Inflammatory macrophage (primary cell): ENCODE measurements around the gene SLC35A5.

ENCODE experiments used
- DNase-seq, 2 donors: peaks; one replicate each; pipeline ENCODE4 v3.0.0-alpha.2; 2020 to 2022

The SLC35A5 gene

DNA sequence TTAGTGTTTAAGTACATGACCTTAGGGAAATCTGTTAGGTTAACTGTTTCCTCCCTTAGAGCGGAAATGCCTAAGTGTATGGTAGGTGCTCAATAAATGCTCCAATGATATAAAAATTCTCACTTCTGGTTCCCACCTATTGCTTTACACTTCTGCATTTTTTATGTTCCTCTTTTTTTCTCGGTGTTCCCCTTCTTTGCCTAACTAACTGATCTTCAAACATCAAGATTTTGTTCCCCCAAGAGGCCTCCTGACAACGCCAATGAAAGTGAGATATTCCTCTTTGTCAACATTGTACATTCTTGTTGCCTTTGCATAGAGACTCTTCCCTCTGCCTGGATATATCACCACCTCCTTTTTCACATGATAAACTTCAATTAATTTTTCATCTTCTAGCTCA is 17.4 kb downstream of the SLC35A5 start:
- peak; percentile 4 to 72 for DNase-seq

DNA sequence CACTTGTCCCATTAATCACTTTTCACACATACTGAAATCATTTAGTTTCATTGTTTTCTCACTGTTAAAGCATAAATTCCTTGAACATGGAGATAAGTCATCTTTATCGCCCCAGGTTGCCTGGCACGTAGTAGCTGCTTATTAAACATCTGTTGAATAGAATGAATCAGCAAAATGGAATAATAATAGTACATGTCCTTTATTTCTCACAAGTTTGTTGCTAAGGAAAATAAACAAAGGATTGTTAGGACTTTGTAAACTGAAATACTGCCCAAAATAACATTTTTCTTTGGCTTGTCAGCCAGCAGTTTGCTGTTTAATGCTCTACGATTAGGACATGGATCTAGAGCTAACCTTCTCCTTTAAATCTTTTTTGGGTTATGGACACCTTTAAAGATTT is 17.9 kb downstream of the SLC35A5 start:
- DNase-seq: no peak

DNA sequence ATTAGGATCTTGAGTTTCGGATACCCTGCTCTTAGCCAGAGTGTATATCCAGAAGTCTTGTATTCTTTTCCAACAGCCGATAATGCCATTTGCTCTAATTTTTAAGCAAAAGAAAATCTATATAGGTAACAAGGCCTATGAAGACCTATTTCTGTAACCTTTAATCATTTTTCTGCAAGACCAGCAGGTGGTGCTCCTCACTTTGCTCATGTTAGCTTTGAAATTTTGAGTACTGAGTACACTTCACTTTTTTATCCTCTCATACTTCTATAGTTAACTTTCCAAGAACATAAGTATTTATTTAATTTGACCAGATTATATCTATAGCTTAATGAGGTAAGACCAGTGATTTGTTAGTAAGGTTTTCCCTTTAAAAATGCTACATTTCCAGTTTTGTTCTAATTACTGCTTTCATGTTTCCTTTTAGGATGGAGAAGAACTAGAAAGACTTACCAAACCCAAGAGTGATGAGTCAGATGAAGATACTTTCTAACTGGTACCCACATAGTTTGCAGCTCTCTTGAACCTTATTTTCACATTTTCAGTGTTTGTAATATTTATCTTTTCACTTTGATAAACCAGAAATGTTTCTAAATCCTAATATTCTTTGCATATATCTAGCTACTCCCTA is 20.5 kb downstream of the SLC35A5 start:
- DNase-seq: peak in 1 of 2 donors; percentile 31

DNA sequence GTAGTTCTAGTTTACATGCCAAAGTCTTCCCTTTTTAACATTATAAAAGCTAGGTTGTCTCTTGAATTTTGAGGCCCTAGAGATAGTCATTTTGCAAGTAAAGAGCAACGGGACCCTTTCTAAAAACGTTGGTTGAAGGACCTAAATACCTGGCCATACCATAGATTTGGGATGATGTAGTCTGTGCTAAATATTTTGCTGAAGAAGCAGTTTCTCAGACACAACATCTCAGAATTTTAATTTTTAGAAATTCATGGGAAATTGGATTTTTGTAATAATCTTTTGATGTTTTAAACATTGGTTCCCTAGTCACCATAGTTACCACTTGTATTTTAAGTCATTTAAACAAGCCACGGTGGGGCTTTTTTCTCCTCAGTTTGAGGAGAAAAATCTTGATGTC is 21.3 kb downstream of the SLC35A5 start:
- no peak for DNase-seq

DNA sequence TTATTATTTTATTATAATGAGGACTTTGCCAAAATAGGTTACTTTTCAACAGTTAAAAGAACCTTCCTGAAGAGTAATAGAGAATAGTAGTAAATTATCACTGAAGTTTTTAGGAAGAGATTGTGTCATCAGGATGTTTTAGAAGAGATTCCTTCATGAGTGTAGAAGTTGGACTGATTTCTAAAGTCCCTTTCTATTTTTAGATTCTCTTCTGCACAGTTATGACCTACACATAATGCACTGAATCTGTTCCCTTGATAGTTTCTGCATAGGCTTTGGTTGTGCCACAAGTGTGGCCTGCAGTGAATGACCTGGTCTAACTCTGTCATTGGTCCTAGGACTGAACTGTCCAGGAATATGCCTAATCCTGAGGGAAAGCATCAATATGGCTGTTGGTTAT is 23.9 kb downstream of the SLC35A5 start:
- DNase-seq: no peak

DNA sequence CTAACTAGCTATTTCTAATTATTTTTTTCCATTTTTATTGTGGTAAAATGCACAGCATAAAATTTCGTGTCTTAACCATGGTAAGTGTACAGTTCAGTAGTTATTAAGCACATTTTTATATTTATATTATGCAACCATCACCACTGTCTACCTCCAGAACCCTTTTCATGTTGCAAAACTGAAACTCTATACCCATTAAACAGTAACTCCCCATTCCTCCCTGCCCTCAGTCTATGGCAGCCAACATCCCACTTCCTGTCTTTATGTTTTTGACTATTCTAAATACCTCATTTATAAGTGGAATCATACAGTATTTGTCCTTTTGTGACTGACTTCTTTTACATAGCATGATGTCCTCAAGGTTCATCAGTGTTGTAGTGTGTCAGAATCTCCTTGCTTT is 25.5 kb downstream of the SLC35A5 start:
- DNase-seq: no peak

DNA sequence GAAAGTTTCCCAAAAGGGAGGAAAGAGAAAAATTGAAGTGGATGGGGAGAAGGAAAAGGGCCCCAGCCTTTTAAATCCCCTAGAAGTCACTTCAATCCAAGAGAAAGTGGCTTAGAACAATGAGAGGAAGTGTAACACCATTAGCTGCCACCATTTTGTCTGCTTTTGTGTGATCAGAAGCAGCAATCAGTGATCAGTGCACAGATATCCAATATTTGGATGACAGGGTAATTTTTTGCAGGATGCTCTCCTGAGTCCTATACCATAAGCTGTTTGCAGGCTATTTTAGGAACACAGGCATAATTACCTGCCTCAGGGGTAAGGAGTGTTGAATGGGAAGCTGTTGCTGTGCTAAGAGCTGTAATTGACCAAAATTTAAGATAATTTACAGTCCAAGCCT is 31.4 kb downstream of the SLC35A5 start:
- no peak for DNase-seq

DNA sequence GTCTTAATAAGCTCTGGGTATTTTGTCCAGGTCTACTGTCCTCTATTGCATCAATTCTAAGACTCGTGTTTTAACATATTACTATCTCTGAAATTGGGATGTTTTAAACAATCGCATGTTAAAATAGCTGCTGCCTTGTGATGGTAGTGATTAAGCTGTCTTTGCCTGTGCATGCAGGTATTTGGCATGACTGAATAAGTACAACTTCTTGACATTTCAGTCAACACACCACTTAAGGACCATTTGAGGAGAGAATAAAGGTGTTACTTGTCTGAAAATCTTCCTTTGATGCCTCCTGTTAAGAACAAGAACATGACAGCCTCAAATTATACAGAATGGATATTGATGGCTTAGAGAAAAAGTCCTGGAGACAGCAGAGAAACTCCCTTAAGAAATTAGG is 33.0 kb downstream of the SLC35A5 start:
- no peak for DNase-seq

DNA sequence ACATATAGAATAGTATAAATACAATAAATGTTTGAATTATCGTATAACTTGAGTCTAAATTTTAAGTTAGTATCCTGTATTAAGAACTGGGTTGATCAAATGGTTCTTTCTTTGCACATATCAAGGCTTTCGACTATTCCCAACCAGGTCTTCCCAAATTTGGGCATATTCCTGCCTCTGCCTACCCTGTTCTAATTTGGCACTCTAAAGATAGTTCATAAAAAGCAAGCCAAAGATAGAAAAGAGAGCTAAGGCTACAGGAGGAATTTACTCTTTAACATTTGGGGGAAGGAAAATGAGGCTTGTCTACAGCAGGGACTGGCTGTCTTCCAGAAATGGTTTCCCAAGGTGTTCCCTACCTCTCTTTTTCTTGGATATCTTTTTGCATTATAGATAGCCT is 36.1 kb downstream of the SLC35A5 start:
- DNase-seq: no peak

DNA sequence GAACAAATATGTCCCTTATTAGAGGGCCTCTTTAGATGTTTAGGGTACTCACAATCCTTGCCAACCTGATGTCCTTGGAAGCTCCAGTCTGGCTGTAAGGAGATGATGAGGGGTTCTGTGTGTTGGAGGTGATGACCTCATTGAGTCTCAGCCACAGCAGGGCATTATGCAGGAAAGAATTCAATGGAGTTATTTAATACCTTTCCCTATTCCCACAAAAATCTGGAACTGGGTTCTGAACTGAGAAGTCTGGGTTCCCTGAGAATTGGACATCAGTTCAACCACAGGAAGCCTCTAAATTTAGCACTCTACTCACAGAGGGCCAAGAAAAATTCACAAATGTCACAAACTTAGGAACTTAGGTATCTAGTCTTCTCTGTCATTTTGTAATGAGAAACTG is 36.9 kb downstream of the SLC35A5 start:
- DNase-seq: no peak

DNA sequence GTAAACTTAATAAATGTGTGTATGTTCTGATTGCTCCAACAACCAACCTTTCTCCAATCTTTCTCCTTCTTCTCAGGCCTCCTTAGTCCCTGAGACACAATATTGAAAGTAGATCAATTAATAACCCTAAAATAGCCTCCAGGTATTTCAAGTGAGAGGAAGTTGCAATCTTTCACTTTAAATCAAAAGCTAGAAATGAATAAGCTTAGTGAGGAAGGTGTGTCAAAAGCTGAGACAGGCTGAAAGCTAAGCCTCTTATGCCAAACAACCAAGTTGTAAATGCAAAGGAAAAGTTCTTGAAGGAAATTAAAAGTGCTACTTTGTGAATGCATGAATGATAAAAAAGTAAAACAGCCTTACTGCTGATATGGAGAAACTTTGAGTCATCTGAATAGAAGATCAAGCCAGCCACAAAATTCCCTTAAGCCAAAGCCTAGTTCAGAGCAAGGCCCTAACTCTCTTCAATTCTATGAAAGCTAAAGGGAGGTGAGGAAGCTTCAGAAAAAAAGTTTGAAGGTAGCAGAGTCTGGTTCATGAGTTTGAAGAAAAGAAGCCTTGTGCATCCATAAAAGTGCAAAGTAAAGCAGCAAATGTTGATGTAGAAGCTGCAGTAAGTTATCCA is 40.5 kb downstream of the SLC35A5 start:
- DNase-seq: no peak

DNA sequence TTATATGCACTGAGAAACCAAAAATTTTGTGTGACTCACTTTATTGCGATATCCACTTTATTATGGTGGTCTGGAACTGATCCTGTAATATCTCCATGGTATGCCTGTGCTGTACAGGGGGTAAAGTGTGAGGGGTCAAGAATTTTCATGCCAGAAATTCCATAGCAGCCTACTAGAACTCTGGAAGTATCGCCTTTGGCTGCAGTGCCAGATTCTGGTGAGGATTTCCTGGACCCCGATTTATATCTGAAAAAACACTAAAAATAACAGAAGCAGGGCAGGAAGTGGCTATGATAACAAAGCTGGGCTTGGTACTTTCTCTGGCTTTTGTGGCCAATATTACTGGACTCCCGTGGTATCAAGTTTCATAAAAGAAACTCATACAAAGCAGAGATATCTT is 42.7 kb downstream of the SLC35A5 start:
- DNase-seq: no peak

DNA sequence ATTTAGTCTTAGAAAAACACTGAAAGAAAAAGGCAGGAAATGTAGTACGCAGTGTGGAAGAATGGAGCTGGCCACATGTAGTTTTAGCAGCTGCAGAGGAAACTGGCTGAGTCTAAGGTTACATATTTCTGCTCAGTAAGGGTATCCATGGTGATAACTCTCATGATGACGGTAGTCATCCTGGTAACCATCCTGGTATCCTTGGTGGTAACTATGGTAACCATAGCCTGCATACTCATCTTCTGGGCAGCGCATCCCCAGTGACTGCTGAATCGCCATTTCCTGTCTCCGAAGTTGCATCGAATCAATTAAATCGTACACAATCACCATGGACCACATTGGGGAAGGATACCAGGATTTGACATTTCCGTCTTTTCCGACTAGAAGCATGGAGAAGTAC is 43.4 kb downstream of the SLC35A5 start:
- DNase-seq: no peak

DNA sequence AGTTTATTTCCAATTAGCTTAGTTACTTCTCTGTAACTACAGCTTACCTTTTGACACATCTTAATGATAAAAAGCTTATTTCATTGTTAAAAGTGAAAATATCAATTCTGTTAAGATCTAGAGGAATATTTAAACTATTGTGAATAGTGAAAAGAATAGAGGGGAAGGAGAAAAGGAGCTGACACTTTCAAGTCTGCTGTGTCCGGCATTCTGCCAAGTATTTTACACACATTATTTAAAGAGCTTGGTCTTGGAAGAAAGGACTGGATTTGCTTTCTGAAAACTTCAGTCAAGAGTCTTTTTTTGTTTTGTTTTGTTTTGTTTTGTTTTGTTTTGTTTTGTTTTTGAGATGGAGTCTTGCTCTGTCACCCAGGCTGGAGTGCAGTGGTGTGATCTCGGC is 44.3 kb downstream of the SLC35A5 start:
- no peak for DNase-seq

DNA sequence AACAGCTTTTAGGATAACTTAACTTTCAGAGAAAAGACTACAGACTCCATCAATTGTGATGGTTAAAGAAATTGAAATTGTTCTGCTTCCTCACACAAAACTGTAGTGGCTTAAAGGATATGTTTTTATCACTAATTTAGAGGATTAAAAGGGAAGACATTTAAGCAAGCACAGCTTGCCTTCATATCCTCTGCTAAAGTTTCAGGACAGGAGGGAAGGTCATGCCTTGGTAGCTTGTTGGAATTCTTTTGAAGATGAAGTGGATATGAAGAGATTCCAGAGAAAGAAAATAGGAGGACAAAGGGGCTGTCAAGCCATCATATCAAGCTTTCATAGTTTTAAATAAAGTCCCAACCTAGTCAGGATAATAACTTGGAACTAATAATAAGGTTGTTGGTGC is 46.0 kb downstream of the SLC35A5 start:
- DNase-seq: no peak

DNA sequence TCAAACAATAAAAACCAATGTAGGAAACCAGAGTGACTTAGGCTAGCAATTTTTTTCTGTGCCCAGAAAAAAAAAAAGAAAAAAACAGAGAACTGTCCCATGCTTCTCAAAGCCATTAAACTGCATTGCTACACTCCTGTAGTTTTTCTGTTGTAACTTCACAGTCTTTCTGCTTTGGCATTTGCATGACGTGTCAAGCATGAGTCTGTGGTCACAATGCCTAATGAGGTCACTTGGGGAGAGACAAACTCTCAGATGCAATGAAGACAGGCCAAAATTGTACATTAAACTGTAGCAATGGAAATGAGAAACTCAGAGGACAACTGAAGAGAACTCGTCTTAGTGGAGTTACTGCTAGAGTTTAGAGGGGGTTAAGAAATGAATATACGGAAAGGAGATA is 48.3 kb downstream of the SLC35A5 start:
- peak; percentile 53 to 57 for DNase-seq

DNA sequence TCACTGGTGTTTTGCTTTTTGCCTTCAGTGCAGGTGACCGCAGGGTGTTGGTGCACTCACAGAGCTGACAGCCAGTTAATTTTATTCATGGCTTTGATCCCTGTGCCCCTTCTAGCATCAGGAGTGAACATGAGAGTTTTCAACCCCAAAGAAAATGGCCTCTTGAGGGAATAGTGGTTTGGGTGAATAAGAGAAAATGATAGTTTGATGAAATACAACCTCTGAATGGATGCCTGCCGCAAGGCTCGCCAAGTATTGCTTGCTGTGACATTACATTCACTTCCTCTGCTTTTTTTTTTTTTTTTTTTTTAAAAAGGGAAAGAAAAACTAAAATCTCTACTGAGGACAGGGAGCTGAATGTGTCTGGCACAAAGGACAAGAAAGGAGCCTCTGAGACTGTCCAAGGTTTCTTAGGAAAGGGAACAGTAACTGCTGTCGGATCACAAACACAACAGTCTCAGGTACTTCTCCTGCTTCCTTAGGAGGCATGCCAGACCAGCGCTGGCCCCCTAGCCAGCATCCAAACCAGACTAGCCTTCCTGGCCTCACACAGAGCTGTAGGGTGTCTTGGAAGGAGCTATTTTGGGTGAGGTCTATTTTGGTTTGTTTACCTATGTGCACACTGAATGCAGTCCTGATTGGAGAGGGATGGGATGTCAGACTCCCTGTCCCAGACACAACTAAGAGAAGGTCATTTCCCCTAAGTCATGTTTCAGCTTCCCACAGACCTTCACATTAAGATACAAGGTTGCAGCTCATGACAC is 50.1 kb downstream of the SLC35A5 start:
- DNase-seq: peak; percentile 8 to 36

DNA sequence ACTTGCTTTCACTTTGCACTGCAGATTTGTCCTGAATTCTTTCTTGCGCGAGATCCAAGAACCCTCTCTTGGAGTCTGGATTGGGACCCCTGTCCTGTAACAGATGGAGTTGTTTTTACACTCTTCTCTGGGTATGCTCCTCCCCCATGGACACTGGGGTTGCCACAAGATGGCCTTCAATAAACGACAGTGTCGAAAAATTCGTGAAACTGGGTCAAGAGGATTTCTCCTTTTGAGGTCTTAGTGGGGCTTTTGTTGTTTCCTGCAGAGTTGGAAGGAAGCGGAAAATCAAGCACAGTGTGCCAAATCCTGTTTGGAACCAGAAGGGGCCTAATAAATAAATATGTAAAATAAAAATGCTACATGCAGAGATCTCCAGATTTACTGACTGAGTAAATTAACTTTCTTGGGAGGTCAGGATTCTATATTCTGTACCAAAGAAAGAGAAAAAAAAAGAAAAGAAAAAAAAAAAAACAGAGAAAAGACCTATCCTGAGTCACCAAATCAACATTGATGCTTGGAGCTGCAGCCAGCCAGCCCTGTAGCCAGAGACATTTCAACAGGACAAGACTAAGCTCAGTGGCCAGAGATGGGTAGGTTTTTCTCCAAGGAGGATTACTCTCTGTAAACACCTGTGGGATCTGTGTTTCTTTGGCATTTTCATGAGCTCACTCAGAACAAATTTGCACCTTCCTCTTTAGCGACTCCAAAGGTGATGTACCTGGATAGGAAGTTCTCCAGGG is 54.3 kb downstream of the SLC35A5 start:
- DNase-seq: no peak

DNA sequence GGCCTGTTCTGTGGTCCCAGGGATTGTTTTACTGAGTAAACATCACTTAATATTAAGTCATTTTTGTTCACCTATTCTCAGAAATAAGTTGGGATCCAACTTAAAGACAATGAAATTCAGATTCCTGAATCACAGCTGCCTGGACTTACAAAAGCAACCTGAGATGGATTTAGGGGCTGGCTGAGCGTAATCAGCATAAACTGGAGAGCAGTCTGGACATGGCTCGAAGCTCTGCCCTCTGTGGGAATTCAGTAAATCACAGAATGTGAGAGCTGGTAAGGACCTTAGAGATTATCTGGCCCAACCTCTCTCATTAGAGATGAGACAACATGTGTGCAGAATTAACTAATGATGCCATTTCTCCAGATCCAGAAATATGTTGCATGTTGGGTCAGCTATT is 55.4 kb downstream of the SLC35A5 start:
- no peak for DNase-seq

DNA sequence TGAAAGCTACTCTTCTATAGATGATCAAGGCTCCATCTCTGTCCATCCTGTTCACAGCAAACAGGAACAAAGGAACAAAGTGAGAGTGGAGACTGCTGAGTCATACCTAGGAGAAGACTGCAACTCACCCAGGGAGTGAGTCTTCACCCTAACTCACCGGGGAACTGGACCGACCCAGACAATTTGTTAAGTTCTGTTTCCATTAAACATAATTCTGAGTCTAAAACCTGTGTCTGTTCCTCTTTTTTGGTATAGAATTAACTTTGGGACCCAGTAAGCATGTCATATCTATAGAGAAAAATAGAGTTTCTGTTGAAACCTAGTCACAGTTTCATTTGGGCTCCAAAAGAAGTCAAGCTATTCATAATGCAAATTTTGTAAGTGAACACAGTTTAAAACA is 57.5 kb downstream of the SLC35A5 start:
- no peak for DNase-seq

DNA sequence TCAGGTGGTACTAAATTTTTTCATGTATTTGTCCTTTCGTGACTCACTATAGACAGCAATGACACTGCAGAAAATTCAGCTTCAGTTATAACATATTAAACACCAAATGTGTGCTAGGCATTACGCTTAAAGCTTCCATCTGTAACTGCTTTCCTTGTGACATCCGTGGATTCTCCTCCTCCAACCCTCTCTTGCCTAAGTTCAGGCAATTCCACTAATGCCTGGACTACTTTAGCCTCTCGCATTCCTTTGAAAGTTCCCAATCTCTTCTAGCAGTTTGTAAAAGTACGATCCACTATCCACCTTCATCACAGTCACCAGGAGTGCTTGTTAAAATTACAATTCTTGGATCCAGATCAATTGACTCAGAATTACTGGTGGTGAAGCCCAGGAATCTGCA is 61.4 kb downstream of the SLC35A5 start:
- DNase-seq: no peak

DNA sequence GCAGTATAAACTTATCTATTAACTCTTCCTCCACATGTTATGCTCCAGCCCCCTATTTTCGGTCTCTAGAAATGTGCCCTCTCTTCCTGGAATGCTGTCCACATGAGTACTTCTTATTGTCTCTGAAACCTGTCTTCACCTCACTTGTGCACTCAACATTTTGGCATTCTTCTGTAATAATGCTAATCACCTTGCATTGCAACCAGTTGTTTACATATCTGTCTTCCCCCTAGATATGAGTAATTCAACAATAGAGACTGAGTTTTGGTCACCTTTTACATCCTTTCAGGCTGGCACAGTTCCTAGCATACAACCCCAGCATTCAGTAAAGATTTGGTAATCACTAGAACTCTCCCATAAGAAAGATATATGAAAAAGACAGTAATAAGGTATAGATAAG is 61.9 kb downstream of the SLC35A5 start:
- no peak for DNase-seq

DNA sequence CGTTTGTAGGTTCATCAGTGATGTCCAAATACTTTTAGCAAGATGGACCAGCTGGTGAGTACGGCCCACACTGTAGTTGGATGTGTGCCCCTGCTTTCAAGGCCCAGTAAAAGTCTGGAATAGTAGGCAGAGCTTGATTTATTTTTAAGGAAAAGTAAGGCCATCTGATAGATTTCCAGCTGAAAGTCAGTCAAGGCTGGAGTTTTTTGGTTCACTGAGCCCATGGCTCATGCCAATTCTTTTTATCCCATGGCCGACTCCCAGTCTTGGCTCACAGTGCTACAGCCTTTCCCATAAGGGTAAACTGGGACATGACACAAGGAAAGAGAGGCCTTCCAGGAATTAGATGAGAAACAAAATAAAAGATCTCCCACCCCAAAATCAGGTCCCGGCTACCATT is 65.6 kb downstream of the SLC35A5 start:
- DNase-seq: no peak
